H1 (cell line): ENCODE data around the gene SMCHD1. TPM values are rescaled to one million over a fixed set of nuclear protein-coding genes. Genes with fewer than 3 reads are reported as not detected.

Experiments used
- CHD7 ChIP-seq: fragments of 300-600 bp; sonication (generic); IDR thresholded peaks from 2 replicates; pipeline ENCODE4 v1.7.1; 2012; ENCODE audit warnings: low read length, moderate library complexity, mild to moderate bottlenecking, inconsistent platforms; ENCODE audit not compliant: insufficient replicate concordance
- EZH2 ChIP-seq: fragments of 200-600 bp; sonication (generic); IDR thresholded peaks from 2 replicates; pipeline ENCODE4 v1.7.1; 2012; ENCODE audit warnings: low read depth, mild to moderate bottlenecking, moderate library complexity, low read length, inconsistent platforms; ENCODE audit not compliant: severe bottlenecking
- polyA plus RNA-seq, 7 experiments: library from polyadenylated mRNA; depleted of rRNA in 3 of 7; stranded (reverse) in 5 of 7; unstranded in 2 of 7; fragments of >200 nt in 5 of 7; fragments of 200-250 nt in 2 of 7; gene quantifications; 1 replicate in 5 of 7; 2 replicates in 1 of 7; 4 replicates in 1 of 7; pipeline versions ENCODE4 v1.2.1 to v1.2.3, GENCODE V29; 2011 to 2013; ENCODE audit warnings: missing spikeins in 2 of 7, mixed read lengths in 2 of 7
- total RNA-seq: library from RNA; stranded (reverse); fragmentation: NEBNext Ultra II Directional; extraction: Animal tissue kit (Norgen Biotek cat#: 25700); gene quantifications from 2 replicates; pipeline ENCODE4 v1.2.1, GENCODE V29; 2021

The SMCHD1 gene
- total and polyA plus RNA-seq, 2 of the 8 experiments (the other 6 are each of a cell fraction or from before 2014, with no cell fraction given) = 9.3 to 32.0 TPM

- TF ChIP-seq CHD7 (no peak), EZH2 (no peak)
Measured at GRCh38 chr18:2606335-2606734, 49.2 kb upstream of the SMCHD1 start (continued).
